Heart left ventricle (tissue), 13 donors: Measurements from ENCODE around the gene FASTK.
A peak's percentile ranks its signal among the peaks of the same experiment; 100 is the strongest.

Source experiments
- POLR2A ChIP-seq, 2 donors: fragments of 450-650 bp; IDR thresholded peaks; one replicate each; pipeline ENCODE4 v1.6.1; 2017; ENCODE audit warnings: antibody characterized with exemption in 2 of 2, mild to moderate bottlenecking in 2 of 2, moderate library complexity in 2 of 2
- TF ChIP-seq, protein P1 (sequence below), 12 donors: fragments of 200-600 bp; sonication (generic) in 4 of 12; IDR thresholded peaks; one replicate each; pipeline versions ENCODE4 v1.5.0 to v1.8.0; 2018 to 2022; ENCODE audit warnings: antibody characterized with exemption in 12 of 12, mild to moderate bottlenecking in 5 of 12
- donor health status: ischemic (EF 13 %, LVEDD 7.1; RV severe dilation, severe dysfunction).
- donor health status: DM: no; HTN: yes; CAD: no.
- donor health status: DM: no; HTN: no; CAD: no.
- donor health status: ischemic (EF 25% LVEDD 6.9; RV normal size, moderate dysfunction).
- donor health status: ischemic (EF 25% LVEDD 5.7; RV mildly dilated, moderate dysfunction).
- donor health status: ischemic (EF 35%, LVEDD 5.7; RV mildly dilated, moderate dysfunction).
- donor health status: nonischemic (EF 11% LVEDD 7.7; RV severe dilation, severe dysfunction).
- donor health status: DM: yes; HTN: yes; CAD: no.
- donor health status: PGD.
- donor health status: ischemic (EF 29% LVEDD 5.4; RV normal size, mild dysfunction).
- donor health status: nonischemic (EF 23%, LVEDD 6.1; RV moderate dilation, normal function).

DNA sequence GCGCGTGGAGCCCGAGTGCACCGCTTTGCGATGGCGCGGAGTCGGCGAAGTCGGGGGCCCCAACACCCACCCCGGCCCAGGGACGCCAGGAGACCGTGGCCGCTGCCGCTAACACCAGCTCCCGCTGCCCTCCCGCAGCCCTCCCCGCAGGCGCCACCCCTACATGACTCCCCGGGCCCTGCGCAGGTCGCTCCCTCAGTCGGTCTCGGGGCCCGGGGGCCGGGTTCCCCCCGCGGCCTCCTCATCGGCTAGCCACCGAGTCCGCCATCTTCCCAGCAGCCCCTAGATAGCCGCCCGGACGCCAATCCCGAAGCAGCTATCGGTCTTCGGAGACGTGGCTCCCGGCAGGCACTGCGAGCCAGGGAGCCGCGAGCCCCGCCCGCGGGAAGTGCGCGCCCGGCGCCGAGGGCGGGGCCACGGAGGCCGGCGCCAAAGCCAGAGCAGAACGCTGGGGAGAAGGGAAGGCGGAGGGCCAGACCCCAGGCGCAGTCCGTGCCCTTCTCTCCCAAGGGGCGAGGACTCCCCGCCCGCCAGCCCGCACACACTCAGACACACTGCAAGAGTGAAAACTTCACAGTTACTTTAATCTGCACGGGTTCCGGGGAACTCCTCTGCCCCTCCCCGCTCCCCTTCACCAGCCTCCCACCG is at the start of gene FASTK:
- TF ChIP-seq, protein P1, sequence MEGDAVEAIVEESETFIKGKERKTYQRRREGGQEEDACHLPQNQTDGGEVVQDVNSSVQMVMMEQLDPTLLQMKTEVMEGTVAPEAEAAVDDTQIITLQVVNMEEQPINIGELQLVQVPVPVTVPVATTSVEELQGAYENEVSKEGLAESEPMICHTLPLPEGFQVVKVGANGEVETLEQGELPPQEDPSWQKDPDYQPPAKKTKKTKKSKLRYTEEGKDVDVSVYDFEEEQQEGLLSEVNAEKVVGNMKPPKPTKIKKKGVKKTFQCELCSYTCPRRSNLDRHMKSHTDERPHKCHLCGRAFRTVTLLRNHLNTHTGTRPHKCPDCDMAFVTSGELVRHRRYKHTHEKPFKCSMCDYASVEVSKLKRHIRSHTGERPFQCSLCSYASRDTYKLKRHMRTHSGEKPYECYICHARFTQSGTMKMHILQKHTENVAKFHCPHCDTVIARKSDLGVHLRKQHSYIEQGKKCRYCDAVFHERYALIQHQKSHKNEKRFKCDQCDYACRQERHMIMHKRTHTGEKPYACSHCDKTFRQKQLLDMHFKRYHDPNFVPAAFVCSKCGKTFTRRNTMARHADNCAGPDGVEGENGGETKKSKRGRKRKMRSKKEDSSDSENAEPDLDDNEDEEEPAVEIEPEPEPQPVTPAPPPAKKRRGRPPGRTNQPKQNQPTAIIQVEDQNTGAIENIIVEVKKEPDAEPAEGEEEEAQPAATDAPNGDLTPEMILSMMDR (IDR thresholded peaks at IDR 0.05), result no peak
- peak in 1 of 2 donors; percentile 86 for TF ChIP-seq POLR2A (IDR thresholded peaks at IDR 0.05)
